ENCODE measurements around the gene HCK. TPM values are rescaled to one million over a fixed set of nuclear protein-coding genes. Genes with fewer than 3 reads are reported as not detected.

The HCK gene
- total RNA-seq, 2 donors from 2014 or later, result 12.7 to 26.9 TPM

- DNase-seq (ENCODE audit: low spot score), result no peak
- intact Hi-C loops (cut with DNase I), result no loop called here
Observed at GRCh38 chr20:32142088-32142487, 90.0 kb downstream of the HCK start.

DNA sequence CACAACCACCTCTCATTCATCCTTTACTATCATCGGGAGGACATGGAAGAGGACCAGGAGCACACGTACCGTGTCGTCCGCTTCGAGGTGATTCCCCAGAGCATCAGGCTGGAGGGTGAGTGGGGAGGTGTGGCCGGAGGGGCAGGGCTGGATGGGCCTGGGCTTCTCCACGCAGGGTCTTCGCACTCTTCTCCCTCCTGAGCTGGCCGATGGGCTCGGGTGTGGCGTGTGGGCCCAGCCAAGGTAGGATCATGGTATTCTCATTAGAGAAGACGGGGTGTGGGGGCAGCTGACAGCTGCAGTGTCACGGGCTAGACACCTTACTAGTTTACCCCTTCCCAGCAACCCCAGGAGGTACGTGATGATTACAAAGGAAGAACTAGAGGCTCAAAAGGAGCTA is 90.9 kb downstream of the HCK start:
- intact Hi-C loops (cut with DNase I), result no loop called here
- no peak for DNase-seq (ENCODE audit: low spot score)

DNA sequence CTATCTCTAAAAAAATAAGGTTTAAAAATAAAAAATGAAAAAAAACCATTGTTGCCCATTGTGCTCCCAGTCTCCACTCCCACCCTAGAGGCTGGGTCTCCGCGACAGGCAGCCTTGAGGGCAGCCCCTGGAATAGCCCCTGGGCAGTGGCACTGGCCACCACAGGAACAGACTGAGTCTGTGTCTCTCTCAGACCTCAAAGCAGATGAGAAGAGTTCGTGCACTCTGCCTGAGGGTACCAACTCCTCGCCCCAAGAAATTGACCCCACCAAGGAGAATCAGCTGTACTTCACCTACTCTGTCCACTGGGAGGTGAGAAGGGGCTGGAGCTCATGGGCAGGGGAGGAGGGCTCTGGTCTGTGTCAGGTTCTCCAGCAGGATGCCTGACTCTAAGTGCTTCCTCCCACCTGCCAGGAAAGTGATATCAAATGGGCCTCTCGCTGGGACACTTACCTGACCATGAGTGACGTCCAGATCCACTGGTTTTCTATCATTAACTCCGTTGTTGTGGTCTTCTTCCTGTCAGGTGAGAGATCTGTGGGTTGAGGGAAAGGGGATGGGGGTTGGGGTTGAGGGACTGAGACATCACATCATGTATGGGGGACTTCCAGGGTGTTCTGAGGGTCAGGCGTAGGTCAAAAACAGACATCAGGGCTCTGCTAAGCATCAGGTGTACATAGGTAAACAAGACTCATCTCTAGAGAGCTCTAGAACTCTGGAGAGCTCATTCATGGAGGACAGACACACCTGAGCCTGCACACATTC is 93.0 kb downstream of the HCK start:
- intact Hi-C loops (cut with DNase I), result no loop called here
- DNase-seq (ENCODE audit: low spot score), result no peak

DNA sequence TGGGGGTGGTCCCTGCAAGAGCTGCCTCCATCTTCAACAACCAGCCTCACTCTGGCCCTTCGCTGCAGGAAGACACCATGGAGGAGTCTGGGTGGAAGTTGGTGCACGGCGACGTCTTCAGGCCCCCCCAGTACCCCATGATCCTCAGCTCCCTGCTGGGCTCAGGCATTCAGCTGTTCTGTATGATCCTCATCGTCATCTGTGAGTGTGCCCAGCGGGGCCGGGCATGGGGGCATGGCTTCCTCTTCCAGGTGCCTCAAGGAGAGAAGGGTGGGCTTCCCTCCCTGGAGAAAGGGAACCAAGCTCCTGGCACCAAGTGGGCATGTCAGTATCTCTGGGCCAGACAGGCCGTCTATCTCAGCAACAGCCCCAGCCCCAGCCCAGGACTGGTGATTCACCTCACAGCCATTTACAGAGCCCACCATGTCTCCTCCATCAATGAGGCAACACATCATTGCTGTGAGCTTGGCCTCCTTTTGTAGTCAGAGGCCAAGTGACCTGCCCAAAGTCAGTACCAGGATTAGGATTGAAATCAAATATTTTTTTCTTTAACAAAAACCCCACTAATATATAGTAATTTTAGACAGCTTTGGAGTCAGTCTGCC is 97.6 kb downstream of the HCK start:
- DNase-seq (ENCODE audit: low spot score), result no peak
- intact Hi-C loops (cut with DNase I), result no loop called here

GRCh38 chr20:32150291-32150848 is 98.3 kb downstream of the HCK start:
- no peak for DNase-seq (ENCODE audit: low spot score)
- intact Hi-C loops (cut with DNase I), result no loop called here

Other genes with a start within 250 kb of the HCK start
- gene MYLK2, start 232.9 kb upstream of the HCK start, total RNA-seq, result not detected
- gene FOXS1, start 206.6 kb upstream of the HCK start, total RNA-seq, result 1 to 10 TPM; 2.8 to 5.0 TPM
- 1 to 10 TPM in 1 of 2 donors, under 1 TPM in 1; 0.90 to 1.0 TPM for gene DUSP15, start 181.7 kb upstream of the HCK start, total RNA-seq
- gene TTLL9, start 181.6 kb upstream of the HCK start, total RNA-seq, result under 1 TPM; 0.14 to 0.19 TPM
- 1 to 10 TPM; 5.0 to 5.3 TPM for gene PDRG1, start 100.2 kb upstream of the HCK start, total RNA-seq
- gene XKR7, start 84.1 kb upstream of the HCK start, total RNA-seq, result not detected
- gene CCM2L, start 41.8 kb upstream of the HCK start, total RNA-seq, result 1 to 10 TPM; 6.8 to 9.7 TPM
- 10 to 100 TPM; 29.4 to 30.0 TPM for gene TM9SF4, start 57.5 kb downstream of the HCK start, total RNA-seq
- gene PLAGL2, start 155.5 kb downstream of the HCK start, total RNA-seq, result 1 to 10 TPM; 4.8 to 5.6 TPM
- 10 to 100 TPM; 34.6 to 36.4 TPM for gene POFUT1, start 155.6 kb downstream of the HCK start, total RNA-seq
- gene KIF3B, start 225.4 kb downstream of the HCK start, total RNA-seq, result 10 to 100 TPM; 26.2 to 28.8 TPM

Data from posterior vena cava (tissue), 2 donors.